GM12872 (cell line): ENCODE results near the gene AADAC.

Experiments used
- CTCF ChIP-seq: IDR thresholded peaks from 3 replicates; pipeline ENCODE4 v1.5.1; 2011; ENCODE audit warnings: low read depth, mild to moderate bottlenecking, low read length, moderate library complexity; ENCODE audit not compliant: insufficient read depth

Gene AADAC

GRCh38 chr3:151859905-151860304 lies 46.0 kb downstream of the AADAC start:
- no peak for TF ChIP-seq CTCF

DNA sequence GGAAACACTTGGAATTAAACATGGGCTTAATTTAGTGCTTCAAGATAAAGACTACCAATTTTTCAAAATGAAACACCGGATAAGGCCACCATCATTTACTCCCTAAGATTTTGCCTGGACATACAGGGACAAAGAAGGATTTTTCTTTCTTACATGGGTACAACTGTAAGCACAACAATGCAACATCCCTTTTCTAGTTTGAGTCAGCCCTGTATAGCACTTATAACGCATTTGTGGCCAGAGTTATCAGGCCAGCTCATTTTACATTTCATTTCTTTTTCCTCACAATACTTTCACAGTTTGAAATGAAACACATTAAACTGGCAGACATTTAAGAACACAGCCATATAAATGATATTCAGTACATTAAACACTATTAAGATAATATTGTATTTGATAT lies 49.7 kb downstream of the AADAC start:
- TF ChIP-seq CTCF: no peak

- TF ChIP-seq CTCF: no peak
These were observed 50.6 kb downstream of the AADAC start for GRCh38 chr3:151864423-151865101.

DNA sequence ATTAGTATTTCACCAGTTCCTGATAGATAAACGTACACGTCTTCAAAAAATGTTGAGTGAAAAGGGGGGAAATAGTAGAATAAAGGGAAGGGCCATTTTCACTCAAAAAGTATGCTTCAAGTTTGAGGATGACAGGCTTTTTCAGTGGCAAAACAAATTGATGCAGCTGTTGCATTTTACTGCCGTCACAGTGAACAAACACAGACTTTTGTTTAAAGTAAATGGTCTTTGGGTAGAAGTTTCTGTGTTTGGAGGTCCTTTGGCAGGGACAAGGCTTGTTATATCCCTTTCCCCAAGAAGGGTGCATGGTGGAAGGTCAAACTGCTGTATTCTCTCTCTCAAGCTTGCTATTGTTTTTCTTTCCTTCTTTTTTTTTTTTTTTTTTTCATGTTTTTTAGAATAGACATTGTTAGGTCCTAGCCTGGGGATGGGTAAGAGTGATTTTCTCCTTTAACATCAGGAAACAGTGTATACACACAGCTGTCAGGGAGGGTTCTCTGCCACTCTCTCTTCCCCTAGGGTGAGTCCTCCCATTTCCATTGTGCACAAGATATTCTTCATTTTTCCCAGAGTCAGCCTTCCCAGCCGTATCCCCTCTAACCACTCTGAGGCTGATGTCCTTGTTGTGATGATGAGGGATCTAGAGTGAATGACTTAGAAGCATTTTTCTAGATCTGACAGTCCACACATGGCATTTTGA lies 52.9 kb downstream of the AADAC start:
- TF ChIP-seq CTCF: no peak

DNA sequence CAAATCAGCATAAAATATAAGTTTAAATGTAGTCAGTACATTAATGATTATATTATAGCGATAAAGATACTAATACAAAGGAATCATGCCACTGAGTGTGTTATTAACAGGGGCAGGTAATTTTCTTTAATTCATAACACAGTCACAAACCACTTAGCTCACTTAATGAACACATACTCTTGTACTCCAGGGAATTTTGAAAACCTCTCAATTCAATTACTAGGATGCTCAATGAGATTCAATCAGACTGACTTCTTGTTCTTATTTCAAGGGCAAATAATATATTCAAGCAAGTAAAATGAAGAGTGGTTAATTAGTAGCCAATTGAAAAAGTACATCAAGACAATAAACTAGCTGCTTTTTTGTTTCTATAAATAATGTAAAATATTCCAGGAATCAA lies 53.8 kb downstream of the AADAC start:
- TF ChIP-seq CTCF: no peak

DNA sequence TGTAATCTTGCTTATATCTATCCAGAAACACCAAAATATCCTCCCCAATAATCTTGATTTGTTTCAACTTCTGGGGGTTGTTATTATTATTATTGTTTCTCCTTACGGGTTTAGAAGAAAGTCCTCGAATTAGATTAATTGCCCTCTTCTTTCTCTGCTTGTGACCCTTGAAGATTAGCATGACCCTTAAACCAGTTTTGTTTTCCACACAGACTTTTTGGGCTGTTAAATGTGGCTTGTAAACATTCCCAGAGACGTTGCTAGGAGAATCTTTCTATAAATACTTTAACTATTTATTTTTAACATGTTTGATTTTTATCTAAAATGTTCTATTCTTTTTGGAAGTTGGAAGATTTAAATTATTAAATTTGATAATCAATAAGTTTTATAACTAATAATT lies 55.3 kb downstream of the AADAC start:
- TF ChIP-seq CTCF: no peak

GRCh38 chr3:151871639-151872468 lies 57.9 kb downstream of the AADAC start:
- no peak for TF ChIP-seq CTCF
